ENCODE measurements around the gene DAG1. TPM values are rescaled to one million over a fixed set of nuclear protein-coding genes. Genes with fewer than 3 reads are reported as not detected.

DAG1 gene
- total RNA-seq, 1 donor from 2014 or later = 34.6 TPM

DNA sequence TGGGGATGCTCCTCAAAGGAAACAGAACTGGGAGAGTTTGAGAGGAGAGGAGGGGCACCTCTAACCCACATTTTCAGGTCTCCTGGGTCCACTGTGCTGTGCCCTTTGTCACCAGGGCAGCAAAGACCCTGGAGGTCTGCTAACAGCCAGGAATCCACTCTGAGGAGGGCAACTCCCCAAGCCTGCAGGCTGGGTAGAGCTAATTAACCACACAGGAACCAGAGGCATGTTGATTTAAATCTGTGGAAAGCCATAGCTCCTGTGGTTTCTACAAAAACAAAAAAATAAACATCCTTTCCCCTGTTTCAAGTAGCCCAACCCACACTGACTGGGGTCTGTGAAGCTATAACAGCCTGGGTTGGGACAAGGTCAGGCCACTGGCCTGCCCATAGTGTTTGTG lies 82.0 kb downstream of the DAG1 start:
- no peak for DNase-seq (ENCODE audit: low read depth, low spot score)

DNA sequence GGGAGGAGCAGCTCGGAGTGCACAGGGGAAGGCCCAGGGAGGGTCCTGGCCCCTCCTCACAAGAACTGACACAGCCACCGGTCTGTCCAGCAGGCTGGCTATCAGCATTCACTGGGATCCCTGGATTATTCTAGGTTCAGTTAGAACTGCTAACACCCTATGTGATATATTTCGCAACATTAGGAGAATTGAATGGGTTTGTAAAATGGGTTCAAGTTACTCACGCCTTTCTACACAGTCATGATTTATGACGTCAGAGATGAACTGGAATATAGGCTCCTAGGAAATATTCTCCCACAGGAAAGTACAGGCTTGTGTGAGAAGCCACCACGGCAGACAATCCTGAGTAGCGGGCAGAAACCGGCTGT lies 83.2 kb downstream of the DAG1 start:
- DNase-seq (ENCODE audit: low read depth, low spot score) = no peak

DNA sequence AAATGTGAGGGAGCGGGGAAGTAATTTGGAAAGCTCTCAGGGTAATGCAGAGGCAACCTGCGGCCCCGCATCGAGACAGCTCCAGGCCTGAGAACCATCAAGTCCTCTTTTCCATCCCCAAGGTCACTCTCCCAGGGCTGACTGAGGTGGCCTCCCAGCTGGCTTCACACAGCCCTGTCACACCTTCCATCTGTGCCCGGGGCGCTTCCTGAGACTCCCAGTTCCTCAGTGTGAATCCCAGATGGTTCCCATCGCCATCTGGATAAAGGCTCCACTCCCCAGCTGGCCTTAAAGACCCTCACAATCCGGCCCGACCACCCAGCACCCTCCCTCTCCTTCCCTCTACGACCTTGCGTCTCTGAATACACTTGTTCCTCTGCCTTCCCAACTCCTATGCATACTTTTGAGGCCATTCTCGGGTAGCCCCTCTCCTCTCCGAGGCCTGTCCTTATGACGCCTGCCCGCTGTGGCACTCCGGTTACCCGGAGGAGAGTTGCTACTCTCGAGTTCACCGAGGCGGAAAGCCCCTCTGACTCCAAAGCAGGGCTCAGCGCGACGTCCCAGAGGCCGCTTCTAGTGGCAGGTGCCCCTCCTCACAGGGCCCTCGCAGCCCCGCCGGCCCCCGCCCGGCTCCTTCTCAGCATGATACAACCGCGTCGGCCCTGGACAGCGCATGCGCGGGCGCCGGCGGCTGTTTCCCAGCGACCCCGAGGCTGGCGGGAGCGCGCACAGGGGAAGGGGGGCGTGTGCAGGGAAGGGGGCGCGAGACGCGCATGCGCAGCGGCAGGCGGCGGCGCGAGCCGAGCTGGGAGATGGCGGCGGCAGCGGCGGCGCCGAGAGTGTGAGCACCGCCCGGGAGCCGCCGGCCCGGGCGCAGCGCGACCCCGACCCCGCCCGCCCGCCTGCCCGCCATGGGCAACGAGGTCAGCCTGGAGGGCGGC lies 83.9 kb downstream of the DAG1 start, which contains the start of gene BSN:
Gene BSN, plus strand, starts transcription at position 786 of the 941 bp plus-strand sequence. Its CDS starts 126 bp downstream, at position 912.
- DNase-seq (ENCODE audit: low read depth, low spot score) = peak; percentile 49

DNA sequence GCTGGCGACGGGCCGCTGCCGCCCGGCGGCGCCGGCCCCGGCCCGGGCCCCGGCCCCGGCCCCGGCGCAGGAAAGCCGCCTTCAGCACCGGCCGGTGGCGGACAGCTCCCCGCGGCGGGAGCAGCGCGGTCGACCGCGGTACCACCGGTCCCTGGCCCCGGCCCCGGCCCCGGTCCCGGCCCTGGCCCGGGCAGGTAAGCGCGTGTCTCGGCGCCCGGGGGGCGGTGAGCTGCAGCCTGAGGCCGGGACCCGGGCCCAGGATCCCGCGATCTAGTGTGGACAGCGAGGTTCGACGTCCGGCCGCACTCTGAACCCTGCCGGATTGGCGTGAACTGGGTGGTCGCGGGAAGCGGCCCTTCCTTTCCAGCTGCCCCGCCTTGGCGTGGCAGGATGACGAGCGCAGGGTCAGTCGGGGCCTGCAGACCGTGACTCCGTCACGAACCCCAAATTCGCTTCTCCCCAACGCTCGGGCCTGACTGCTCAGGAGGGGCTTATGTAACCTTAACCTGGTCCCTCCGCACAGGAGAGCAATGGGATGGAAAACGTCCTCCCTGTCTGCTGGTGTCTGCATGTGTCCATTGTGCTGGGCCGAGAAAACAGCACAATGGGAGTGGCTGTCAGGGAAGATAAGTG lies 84.7 kb downstream of the DAG1 start:
- DNase-seq (ENCODE audit: low read depth, low spot score) = no peak

DNA sequence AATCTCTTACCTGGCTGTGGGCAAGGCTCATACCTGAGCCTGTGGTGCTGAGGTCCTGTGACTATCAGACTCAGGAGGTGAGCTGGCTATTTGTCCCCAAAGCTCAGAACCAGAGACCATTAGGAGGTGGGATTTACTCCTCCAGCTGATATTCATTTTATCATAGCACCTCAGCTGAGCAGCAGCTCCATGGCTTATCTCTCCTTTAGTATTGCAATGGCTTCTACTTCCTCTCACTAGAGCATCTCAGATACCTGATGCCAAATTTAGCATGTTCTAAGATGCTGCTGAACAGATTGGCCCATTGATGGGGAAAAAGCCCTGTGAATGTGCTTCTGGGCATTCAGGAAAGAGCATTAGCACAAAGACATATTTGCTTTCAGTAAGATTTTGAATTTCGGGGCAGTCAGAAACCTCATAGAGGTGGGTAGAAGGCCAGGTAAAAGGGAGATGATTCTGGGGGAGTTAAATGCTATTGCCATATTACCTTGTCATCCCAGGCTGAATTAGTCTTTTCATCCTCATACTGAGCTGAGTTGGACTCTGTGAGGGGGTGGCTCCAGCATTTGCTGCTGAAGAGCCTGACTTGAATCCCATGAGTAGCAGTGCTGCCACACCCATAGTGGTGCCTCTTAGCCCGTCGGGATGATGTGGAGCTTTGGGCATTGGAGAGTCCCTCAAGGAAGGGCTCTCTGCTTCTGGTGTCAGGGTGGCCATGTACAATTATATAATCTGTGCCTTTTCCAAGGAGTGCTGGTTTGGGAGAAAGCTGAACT lies 86.6 kb downstream of the DAG1 start:
- DNase-seq (ENCODE audit: low read depth, low spot score) = no peak

DNA sequence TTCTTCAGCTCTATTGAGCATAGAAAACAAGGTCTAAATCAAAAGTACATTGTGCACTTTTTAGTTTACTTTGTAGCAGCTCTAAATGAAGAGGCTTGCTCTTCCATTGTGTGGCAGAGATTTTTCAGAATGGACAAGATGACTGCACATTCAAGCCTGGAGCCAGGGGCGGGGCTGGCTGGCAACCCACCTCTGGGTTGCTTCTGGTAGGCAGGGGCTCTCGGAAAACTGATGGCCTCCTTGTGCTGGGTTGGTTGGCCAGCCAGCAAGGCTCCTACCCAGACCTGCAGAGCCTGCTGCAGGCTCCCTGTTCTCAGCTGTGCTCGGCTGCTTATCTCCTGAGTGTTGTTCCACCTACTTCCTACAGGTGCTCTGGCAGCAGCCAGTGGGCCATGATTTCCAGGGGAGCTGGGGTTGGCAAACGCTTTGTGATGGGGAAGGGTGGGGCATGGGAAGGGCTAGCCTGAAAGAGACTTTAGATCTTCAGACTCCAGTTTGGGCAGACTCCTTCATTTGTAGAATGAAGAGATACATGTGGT lies 93.0 kb downstream of the DAG1 start:
- no peak for DNase-seq (ENCODE audit: low read depth, low spot score)

DNA sequence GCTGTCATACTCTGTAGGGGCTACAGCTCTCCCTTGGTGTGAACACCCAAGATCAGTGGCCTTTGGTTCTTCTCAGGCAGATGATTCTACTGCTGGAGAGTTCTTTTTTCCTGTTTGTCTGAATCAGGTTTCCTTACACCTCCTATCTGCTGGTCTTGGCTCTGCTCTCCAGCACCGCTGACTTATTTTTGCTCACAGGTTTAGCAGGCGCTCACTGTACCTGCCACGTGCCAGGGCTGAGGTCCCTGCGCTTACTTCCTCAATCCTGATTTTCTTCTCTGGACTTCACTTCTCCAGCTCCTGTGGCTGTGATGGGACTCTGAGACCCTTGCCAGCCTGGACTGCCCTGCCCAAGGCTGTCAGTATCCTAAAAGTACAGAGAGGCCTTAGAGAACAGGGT lies 93.7 kb downstream of the DAG1 start:
- no peak for DNase-seq (ENCODE audit: low read depth, low spot score)

DNA sequence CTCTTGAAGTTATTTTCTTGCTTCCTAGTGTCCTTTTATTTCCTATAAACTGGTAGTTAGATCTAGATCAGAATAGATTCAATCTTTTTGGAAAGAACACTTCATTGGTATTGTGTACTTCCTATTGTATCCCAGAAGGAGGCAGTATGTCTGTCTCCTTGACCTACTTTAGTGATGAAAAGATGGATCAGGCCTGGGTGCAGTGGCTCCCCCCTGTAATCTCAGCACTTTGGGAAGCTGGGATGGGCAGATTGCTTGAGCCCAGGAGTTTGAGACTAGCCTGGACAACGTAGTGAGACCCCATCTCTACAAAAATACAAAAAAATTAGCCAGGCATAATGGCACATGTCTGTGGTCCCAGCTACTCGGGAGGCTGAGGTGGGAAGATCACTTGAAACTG lies 96.2 kb downstream of the DAG1 start:
- no peak for DNase-seq (ENCODE audit: low read depth, low spot score)

DNA sequence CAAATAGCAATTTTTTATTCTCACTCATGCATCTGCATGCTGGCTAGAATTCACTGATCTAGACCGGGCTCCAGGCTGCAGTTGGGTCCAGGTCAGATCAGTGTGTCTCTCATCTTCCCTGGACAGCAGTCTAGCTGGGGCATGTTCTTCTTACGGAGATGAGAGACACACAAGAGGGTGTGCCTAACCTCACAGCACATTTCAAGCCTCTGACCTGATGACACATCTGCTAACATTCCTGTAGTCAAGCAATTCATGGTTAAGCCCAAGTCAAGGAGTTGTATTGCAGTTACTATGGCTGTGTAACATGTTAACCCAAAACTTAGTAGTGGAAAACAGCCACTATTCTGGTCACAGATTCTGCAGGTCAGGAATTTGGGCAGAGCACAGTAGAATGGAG lies 97.3 kb downstream of the DAG1 start:
- no peak for DNase-seq (ENCODE audit: low read depth, low spot score)

DNA sequence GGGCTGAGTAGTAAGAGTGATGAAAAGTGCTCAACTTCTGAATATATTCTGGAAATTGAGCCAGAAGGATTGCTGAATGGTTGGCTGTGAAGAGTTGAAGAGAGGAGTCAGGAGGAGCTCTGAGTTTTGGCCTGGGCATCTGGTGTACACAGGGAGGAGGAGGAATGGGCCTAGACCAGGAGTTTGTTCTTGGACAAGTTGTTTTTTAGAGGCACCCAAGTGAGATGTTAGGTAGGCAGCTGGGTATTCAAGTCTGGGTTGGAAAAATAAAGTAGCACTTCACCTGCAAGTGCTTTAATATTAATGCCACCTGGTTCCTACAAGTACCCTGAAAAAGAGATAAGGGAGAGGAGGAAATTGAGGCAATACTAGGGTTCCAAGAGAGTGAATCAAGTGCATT lies 98.9 kb downstream of the DAG1 start:
- no peak for DNase-seq (ENCODE audit: low read depth, low spot score)

DNA sequence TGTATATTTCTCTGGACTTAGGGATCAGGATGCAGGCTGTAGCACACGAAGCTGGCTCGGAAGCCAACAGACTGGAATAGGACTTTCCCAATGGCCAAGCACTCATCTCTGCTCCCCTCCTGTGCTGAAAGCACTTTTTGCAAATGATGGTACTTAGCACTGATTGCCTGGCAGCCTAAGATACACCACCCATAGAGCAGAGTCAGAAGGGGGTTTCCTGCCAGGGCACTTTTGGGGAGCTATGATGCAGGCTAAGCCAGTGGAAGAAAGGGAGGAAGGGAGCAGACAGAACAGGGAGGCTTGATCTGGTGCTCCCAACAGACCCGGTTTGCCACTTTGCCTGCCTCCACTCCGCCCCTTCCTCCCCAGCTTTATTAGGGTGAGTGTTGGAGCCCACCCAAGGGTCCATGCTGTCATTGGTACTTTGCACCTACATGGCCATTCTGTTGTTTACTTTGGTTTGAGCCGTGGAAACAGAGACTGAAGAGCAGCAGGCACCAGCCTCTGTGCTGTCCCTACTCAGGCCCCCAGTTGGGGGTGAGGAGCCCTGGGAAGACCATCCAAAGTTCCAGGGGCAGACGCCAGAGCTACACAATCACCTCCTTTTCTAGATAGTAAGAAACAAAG lies 100.1 kb downstream of the DAG1 start:
- no peak for DNase-seq (ENCODE audit: low read depth, low spot score)

DNA sequence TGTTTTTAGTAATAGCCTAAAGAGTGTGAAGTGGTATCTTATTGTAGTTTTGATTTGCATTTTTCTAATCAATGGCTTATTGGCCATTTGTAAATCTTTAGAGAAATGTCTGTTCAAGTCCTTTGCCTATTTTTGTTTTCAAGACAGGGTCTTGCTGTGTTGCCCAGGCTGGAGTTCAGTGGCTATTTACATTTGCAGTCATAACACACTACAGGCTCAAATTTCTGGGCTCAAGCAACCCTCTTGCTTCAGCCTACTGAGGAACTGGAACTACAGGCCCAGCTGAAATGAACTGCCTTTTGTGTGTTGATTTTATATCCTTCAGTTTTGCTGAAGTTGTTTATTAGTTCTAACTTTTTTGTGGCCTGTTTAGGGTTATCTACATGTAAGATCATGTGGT lies 112.1 kb downstream of the DAG1 start:
- DNase-seq (ENCODE audit: low read depth, low spot score) = no peak

Other genes starting within 250 kb of the DAG1 start
- 1.2 and 1.4 TPM in 2 replicates for gene C3orf62, start 193.0 kb upstream of the DAG1 start, total RNA-seq
- gene USP4, start 130.2 kb upstream of the DAG1 start, total RNA-seq = 27.8 and 35.4 TPM in 2 replicates
- 371 and 509 TPM in 2 replicates for gene GPX1, start 111.9 kb upstream of the DAG1 start, total RNA-seq
- 557 and 659 TPM in 2 replicates for gene RHOA, start 58.3 kb upstream of the DAG1 start, total RNA-seq
- gene TCTA, start 57.8 kb upstream of the DAG1 start, total RNA-seq = 14.4 and 16.6 TPM in 2 replicates
- 0.33 and 0.53 TPM in 2 replicates for gene AMT, start 47.8 kb upstream of the DAG1 start, total RNA-seq
- gene NICN1, start 40.9 kb upstream of the DAG1 start, total RNA-seq = 4.8 and 5.3 TPM in 2 replicates
- under 0.01 TPM in 2 replicates for gene BSN, start 84.2 kb downstream of the DAG1 start, total RNA-seq
- gene APEH, start 204.1 kb downstream of the DAG1 start, total RNA-seq = 104 and 128 TPM in 2 replicates
- 2.2 and 2.8 TPM in 2 replicates for gene MST1, start 219.2 kb downstream of the DAG1 start, total RNA-seq
- 20.4 and 25.6 TPM in 2 replicates for gene RNF123, start 219.3 kb downstream of the DAG1 start, total RNA-seq
- not detected in 2 replicates for gene AMIGO3, start 249.4 kb downstream of the DAG1 start, total RNA-seq